ENCODE results near the gene RPL29. TPM values are rescaled to one million over a fixed set of nuclear protein-coding genes. Genes with fewer than 3 reads are reported as not detected.
A peak's percentile ranks its signal among the peaks of the same experiment; 100 is the strongest.
"Not testable (repeated sequence)": the region's sequence is repeated elsewhere in the genome, so short reads cannot be mapped to it uniquely, and the experiment has no call there.

RPL29 gene
- total RNA-seq, 1 donor, result 759 TPM

- no peak for DNase-seq (ENCODE audit: low read depth)
- no peak overlapping the region for H3K4me3 ChIP-seq (ENCODE audit: low read depth, low read length)
- TF ChIP-seq, protein P1, sequence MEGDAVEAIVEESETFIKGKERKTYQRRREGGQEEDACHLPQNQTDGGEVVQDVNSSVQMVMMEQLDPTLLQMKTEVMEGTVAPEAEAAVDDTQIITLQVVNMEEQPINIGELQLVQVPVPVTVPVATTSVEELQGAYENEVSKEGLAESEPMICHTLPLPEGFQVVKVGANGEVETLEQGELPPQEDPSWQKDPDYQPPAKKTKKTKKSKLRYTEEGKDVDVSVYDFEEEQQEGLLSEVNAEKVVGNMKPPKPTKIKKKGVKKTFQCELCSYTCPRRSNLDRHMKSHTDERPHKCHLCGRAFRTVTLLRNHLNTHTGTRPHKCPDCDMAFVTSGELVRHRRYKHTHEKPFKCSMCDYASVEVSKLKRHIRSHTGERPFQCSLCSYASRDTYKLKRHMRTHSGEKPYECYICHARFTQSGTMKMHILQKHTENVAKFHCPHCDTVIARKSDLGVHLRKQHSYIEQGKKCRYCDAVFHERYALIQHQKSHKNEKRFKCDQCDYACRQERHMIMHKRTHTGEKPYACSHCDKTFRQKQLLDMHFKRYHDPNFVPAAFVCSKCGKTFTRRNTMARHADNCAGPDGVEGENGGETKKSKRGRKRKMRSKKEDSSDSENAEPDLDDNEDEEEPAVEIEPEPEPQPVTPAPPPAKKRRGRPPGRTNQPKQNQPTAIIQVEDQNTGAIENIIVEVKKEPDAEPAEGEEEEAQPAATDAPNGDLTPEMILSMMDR (IDR thresholded peaks at IDR 0.05; ENCODE audit: insufficient read depth, low read depth, low read length), result no peak
Observed at GRCh38 chr3:51999846-52000245, 4.2 kb upstream of the RPL29 start.

GRCh38 chr3:51998774-51999173 is 3.1 kb upstream of the RPL29 start:
- H3K4me3 ChIP-seq (ENCODE audit: low read depth, low read length), result no peak overlapping the region
- DNase-seq (ENCODE audit: low read depth), result no peak
- TF ChIP-seq, protein P1 (IDR thresholded peaks at IDR 0.05; ENCODE audit: insufficient read depth, low read depth, low read length), result no peak

DNA sequence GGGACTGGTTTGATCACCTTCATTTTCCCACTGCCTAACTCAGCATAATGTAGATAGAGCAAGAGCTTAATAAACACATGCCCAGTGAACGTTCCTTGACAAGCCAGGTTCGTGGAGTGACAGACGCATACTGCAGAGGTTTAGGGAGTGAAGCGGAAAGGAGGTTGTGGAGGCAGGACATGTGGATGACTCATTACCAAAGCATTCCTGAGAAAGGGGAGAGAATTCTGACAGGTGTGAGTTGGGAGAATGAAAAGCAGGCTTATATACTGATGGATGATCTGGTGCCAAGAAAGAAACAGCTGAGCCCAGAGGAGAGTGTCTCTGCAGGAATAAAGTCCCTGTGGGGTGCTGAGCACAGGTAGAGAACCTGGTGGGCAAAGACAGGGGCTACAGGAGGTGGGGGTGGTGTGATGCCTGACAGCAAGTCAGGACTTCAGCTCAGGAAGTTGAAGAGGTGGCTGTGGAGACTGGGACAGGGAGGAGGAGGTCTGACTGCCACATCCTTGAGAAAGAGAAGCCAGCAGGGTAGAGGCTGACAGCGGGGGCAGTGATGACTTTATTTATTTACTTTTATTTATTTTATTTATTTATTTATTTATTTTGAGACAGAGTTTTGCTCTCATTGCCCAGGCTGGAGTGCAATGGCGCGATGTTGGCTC is 2.4 kb upstream of the RPL29 start:
- DNase-seq (ENCODE audit: low read depth), result no peak
- H3K4me3 ChIP-seq (ENCODE audit: low read depth, low read length), result no peak overlapping the region
- TF ChIP-seq, protein P1 (IDR thresholded peaks at IDR 0.05; ENCODE audit: insufficient read depth, low read depth, low read length), result no peak

DNA sequence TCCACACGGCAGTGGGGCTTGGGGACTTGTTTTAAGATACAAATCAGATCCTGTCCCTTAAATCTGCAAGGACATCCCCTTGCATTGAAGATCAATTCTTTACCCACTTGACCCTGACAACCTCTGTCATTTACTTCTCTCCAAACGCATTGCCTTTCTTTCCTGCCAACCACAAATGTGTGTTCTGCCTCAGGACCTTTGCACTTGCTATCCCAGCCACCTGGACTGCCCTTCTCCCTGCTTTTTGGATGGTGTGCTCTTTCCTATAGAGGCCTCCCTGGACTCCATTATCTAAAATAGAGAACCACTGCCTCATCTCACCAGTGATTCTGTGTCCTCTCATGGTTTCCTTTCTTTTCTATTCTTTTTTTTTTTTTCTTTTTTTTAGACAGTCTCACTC is 1.5 kb upstream of the RPL29 start:
- H3K4me3 ChIP-seq (ENCODE audit: low read depth, low read length), result no peak overlapping the region
- no peak for DNase-seq (ENCODE audit: low read depth)
- TF ChIP-seq, protein P1 (IDR thresholded peaks at IDR 0.05; ENCODE audit: insufficient read depth, low read depth, low read length), result no peak

DNA sequence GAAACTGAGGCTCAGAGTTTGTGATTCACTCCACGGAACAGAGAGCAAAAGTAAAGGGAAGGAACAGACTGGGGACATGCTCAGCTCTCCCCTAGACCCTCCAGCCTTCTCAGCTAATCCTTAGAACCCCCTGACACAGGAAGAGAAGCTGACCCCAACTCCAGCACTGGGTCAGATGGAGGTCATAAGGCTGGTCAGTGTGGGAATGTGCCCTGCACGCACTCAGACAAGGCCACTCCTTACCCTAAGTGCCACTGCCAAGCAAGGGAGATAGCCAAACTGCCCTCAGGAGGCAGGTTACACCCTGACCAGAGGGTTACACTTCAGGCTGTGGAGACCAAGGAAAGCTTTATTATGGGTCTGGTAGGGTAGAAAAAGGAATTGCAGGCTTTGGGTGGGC is 1.2 kb downstream of the RPL29 start:
- DNase-seq (ENCODE audit: low read depth), result no peak
- peak overlapping the region; percentile 99 for H3K4me3 ChIP-seq (ENCODE audit: low read depth, low read length)
- TF ChIP-seq, protein P1 (IDR thresholded peaks at IDR 0.05; ENCODE audit: insufficient read depth, low read depth, low read length), result no peak

DNA sequence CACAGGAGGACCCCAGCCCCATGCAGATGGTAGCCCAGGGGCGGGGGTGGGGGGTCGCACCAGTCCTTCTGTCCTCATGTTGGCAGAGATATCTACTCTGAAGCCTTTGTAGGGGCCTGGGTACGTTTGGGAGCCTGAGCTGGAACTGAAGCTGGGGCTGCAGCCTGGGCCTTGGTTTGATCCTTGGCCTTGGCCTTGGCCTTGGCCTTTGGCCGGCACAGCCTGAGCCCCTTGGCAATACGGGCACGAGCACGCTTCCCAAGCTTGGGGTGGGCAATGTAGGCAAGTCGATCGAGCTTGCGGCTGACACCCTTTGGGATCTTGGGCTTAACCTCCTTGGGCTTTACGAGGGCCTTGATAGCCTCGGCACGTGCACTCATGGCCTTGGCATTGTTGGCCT is 2.0 kb downstream of the RPL29 start:
- not testable (repeated sequence) for H3K4me3 ChIP-seq (ENCODE audit: low read depth, low read length); DNase-seq (ENCODE audit: low read depth)

DNA sequence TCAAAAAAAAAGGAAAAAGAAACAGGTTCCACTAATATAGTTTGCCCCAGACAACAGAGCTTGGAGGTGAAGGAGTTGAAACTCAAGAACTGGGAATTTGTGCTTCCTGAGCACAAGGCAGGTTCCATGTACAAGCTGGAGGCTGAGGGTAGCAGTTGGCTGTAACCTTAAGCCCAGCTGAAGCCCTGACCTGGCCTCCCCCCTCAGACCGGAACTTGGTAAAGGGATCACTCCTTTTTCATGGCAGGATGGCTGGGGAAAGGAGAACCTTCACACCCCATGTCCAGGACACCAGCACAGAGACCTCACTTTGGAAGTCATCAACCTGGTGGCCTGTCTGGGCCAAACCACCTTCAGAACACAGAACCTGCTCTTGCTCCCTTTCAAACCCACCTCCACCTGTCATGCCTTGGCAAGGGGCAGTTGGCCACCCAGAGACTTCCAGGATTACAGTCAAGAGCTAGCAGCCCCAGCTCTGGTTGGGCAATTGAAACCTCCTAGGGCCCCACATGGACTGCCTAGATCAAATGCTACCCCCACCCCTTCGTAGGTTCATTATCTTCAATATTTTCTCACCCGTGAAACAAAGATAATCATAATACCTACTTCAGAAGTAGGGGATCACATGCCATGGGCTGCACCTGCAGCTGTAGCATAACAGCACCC is 3.5 kb downstream of the RPL29 start:
- TF ChIP-seq, protein P1 (IDR thresholded peaks at IDR 0.05; ENCODE audit: insufficient read depth, low read depth, low read length), result no peak
- H3K4me3 ChIP-seq (ENCODE audit: low read depth, low read length), result no peak overlapping the region
- no peak for DNase-seq (ENCODE audit: low read depth)

DNA sequence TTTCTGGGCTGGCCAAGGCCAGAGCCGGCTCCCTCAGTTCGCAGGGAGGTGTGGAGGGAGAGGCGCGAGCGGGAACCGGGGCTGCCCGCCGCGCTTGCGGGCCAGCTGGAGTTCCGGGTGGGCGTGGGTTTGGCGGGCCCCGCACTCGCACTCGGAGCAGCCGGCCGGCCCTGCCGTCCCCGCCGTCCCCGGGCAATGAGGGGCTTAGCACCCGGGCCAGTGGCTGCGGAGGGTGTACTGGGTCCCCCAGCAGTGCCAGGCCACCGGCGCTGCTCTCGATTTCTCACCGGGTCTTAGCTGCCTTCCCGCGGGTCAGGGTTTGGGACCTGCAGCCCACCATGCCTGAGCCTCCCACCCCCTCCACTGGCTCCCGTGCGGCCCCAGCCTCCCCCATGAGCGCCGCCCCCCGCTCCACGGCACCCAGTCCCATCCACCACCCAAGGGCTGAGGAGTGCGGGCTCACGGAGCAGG is 5.2 kb downstream of the RPL29 start:
- H3K4me3 ChIP-seq (ENCODE audit: low read depth, low read length); DNase-seq (ENCODE audit: low read depth): not testable (repeated sequence)

Data from fibroblast of villous mesenchyme (primary cell).